Measurements from ENCODE around the gene PRRT4.

PRRT4 gene

GRCh38 chr7:128304212-128304611 is 57.3 kb downstream of the PRRT4 start:
- ChIA-PET POLR2A (no interaction called here), CTCF (interaction anchor here (1.8 kb wide), 1 partner anchor 18 kb away, joined by 7 read pairs; no protein-coding TSS in a partner anchor)
- Histone ChIP-seq H3K36me3 (ENCODE audit: control insufficient read depth in 2 of 2, insufficient read depth in 1 of 2, low read length in 2 of 2) (peaks cover 19 to 60% of the 10 kb centered on the region in 2 experiments), H3K9me3 (ENCODE audit: control insufficient read depth, insufficient read depth, low read depth, low read length) (no peaks in the 10 kb centered on the region), H3K4me1 (ENCODE audit: control insufficient read depth, insufficient read depth, low read length) (no peaks in the 10 kb centered on the region), H3K4me3 (ENCODE audit: low read depth, low read length) (no peak overlapping the region), H3K27ac (ENCODE audit: extremely low read depth, low read depth, low read length) (no peak overlapping the region)
- TF ChIP-seq ZNF701 (tag by site-specific recombination; IDR thresholded peaks at IDR 0.05) (no peak), EGR2 (tag by site-specific recombination; IDR thresholded peaks at IDR 0.05; ENCODE audit: low read depth) (no peak), ZNF548 (tag by site-specific recombination; IDR thresholded peaks at IDR 0.05) (no peak), OSR2 (tag by site-specific recombination; IDR thresholded peaks at IDR 0.05) (no peak), ZNF221 (tag by site-specific recombination; IDR thresholded peaks at IDR 0.05; ENCODE audit: borderline replicate concordance) (no peak), ZNF248 (tag by site-specific recombination; IDR thresholded peaks at IDR 0.05) (no peak), ZBTB11 (tag by site-specific recombination; conservative IDR thresholded peaks at IDR 0.05; ENCODE audit: low read depth) (no peak), ZNF596 (tag by site-specific recombination; IDR thresholded peaks at IDR 0.05) (no peak), ZNF473 (tag by site-specific recombination; IDR thresholded peaks at IDR 0.05) (no peak), RBAK (tag by site-specific recombination; IDR thresholded peaks at IDR 0.05) (no peak), ZBTB7A (tag by site-specific recombination; IDR thresholded peaks at IDR 0.05; ENCODE audit: low read depth) (no peak), SALL2 (tag by site-specific recombination; IDR thresholded peaks at IDR 0.05; ENCODE audit: borderline replicate concordance) (no peak), ZNF214 (tag by site-specific recombination; IDR thresholded peaks at IDR 0.05; ENCODE audit: borderline replicate concordance) (no peak)
- TF ChIP-seq, protein P1, sequence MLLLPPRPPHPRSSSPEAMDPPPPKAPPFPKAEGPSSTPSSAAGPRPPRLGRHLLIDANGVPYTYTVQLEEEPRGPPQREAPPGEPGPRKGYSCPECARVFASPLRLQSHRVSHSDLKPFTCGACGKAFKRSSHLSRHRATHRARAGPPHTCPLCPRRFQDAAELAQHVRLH (tag by site-specific recombination; IDR thresholded peaks at IDR 0.05), result no peak
- TF ChIP-seq, protein P2, sequence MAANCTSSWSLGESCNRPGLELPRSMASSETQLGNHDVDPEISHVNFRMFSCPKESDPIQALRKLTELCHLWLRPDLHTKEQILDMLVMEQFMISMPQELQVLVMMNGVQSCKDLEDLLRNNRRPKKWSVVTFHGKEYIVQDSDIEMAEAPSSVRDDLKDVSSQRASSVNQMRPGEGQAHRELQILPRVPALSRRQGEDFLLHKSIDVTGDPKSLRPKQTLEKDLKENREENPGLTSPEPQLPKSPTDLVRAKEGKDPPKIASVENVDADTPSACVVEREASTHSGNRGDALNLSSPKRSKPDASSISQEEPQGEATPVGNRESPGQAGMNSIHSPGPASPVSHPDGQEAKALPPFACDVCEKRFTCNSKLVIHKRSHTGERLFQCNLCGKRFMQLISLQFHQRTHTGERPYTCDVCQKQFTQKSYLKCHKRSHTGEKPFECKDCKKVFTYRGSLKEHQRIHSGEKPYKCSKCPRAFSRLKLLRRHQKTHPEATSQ (tag by site-specific recombination; IDR thresholded peaks at IDR 0.05), result no peak

GRCh38 chr7:128303643-128304042 is 57.8 kb downstream of the PRRT4 start:
- POLR2A ChIA-PET, result no interaction called here
- Histone ChIP-seq H3K36me3 (ENCODE audit: control insufficient read depth in 2 of 2, insufficient read depth in 1 of 2, low read length in 2 of 2) (peaks cover 14 to 56% of the 10 kb centered on the region in 2 experiments), H3K9me3 (ENCODE audit: control insufficient read depth, insufficient read depth, low read depth, low read length) (no peaks in the 10 kb centered on the region), H3K4me1 (ENCODE audit: control insufficient read depth, insufficient read depth, low read length) (no peaks in the 10 kb centered on the region), H3K4me3 (ENCODE audit: low read depth, low read length) (no peak overlapping the region), H3K27ac (ENCODE audit: extremely low read depth, low read depth, low read length) (no peak overlapping the region)
- CTCF ChIA-PET, result interaction anchor here (1.8 kb wide), 1 partner anchor 18 kb away, joined by 7 read pairs; no protein-coding TSS in a partner anchor
- TF ChIP-seq ZNF280C (tag by site-specific recombination; IDR thresholded peaks at IDR 0.05) (no peak), KLF16 (tag by site-specific recombination; IDR thresholded peaks at IDR 0.05) (no peak), ELK4 (IDR thresholded peaks at IDR 0.05; ENCODE audit: borderline replicate concordance, low read depth, low read length) (no peak), YY2 (tag by site-specific recombination; IDR thresholded peaks at IDR 0.05) (no peak), ZNF239 (tag by site-specific recombination; IDR thresholded peaks at IDR 0.05) (no peak), ZNF639 (tag by site-specific recombination; IDR thresholded peaks at IDR 0.05) (no peak), SCRT2 (tag by site-specific recombination; IDR thresholded peaks at IDR 0.05) (no peak), MEIS1 (CRISPR knock-in tag; IDR thresholded peaks at IDR 0.05; ENCODE audit: borderline replicate concordance) (no peak), ZNF449 (tag by site-specific recombination; IDR thresholded peaks at IDR 0.05) (no peak), ZNF473 (tag by site-specific recombination; IDR thresholded peaks at IDR 0.05) (no peak)
